Measurements from ENCODE around the gene EBNA1BP2. TPM values are rescaled to one million over a fixed set of nuclear protein-coding genes. Genes with fewer than 3 reads are reported as not detected.

EBNA1BP2 gene
- total and polyA plus RNA-seq, 4 donors, result 35.9 to 99.4 (median 58.4) TPM

- Histone ChIP-seq H3K4me3 (peak overlapping the region; percentile 83), H3K36me3 (ENCODE audit: control insufficient read depth in 4 of 4, insufficient read depth in 4 of 4, low read length in 4 of 4) (peaks cover 8 to 29% (median 16%) of the 10 kb centered on the region in 4 donors), H3K27me3 (ENCODE audit: control insufficient read depth in 3 of 3, insufficient read depth in 3 of 3, low read length in 2 of 3) (peaks cover 0 to 2% (median 0%) of the 10 kb centered on the region in 3 donors), H3K9ac (ENCODE audit: insufficient read depth in 1 of 2, low read length in 2 of 2) (peak overlapping the region; percentile 71 to 73), H3K27ac (ENCODE audit: low read depth in 1 of 2, low read length in 1 of 2) (peak overlapping the region in 1 of 2 donors; percentile 59), H3K4me1 (ENCODE audit: control insufficient read depth in 5 of 5, insufficient read depth in 5 of 5, low read length in 5 of 5) (peaks cover 0 to 12% (median 5%) of the 10 kb centered on the region in 5 donors), H3K9me3 (ENCODE audit: control insufficient read depth in 4 of 4, insufficient read depth in 3 of 4, low read length in 3 of 4) (no peaks in the 10 kb centered on the region)
- ATAC-seq (ENCODE audit: insufficient read depth, low FRiP score) (no peak), DNase-seq (peak in 1 of 3 donors; percentile 3)
- WGBS, 2 donors, result 21 to 30% methylated on average over 17 of the region's 17 CpGs
- TF ChIP-seq CTCF (IDR thresholded peaks at IDR 0.05; ENCODE audit: control extremely low read depth, extremely low read depth), result no peak
Observed at GRCh38 chr1:43171312-43171875, 696 bp downstream of the EBNA1BP2 start.

- H3K27me3 ChIP-seq (ENCODE audit: control insufficient read depth in 3 of 3, insufficient read depth in 3 of 3, low read length in 2 of 3), result no peaks in the 10 kb centered on the region
- no peak for TF ChIP-seq CTCF (IDR thresholded peaks at IDR 0.05; ENCODE audit: control extremely low read depth, extremely low read depth)
- peaks cover 25 to 39% (median 28%) of the 10 kb centered on the region in 4 donors for H3K36me3 ChIP-seq (ENCODE audit: control insufficient read depth in 4 of 4, insufficient read depth in 4 of 4, low read length in 4 of 4)
- no peak for ATAC-seq (ENCODE audit: insufficient read depth, low FRiP score)
- peaks cover 0 to 3% (median 0%) of the 10 kb centered on the region in 5 donors for H3K4me1 ChIP-seq (ENCODE audit: control insufficient read depth in 5 of 5, insufficient read depth in 5 of 5, low read length in 5 of 5)
- H3K9me3 ChIP-seq (ENCODE audit: control insufficient read depth in 4 of 4, insufficient read depth in 3 of 4, low read length in 3 of 4), result no peaks in the 10 kb centered on the region
- H3K9ac ChIP-seq (ENCODE audit: insufficient read depth in 1 of 2, low read length in 2 of 2), result no peak overlapping the region
- H3K27ac ChIP-seq (ENCODE audit: low read depth in 1 of 2, low read length in 1 of 2), result no peak overlapping the region
- H3K4me3 ChIP-seq, result no peak overlapping the region
- WGBS, 2 donors, result 96% methylated on average over 5 of the region's 5 CpGs
- DNase-seq, result no peak
Observed at GRCh38 chr1:43165765-43166164, 6.3 kb downstream of the EBNA1BP2 start.

- peaks cover 25 to 35% (median 27%) of the 10 kb centered on the region in 4 donors for H3K36me3 ChIP-seq (ENCODE audit: control insufficient read depth in 4 of 4, insufficient read depth in 4 of 4, low read length in 4 of 4)
- DNase-seq, result no peak
- H3K27me3 ChIP-seq (ENCODE audit: control insufficient read depth in 3 of 3, insufficient read depth in 3 of 3, low read length in 2 of 3), result no peaks in the 10 kb centered on the region
- no peak for ATAC-seq (ENCODE audit: insufficient read depth, low FRiP score)
- TF ChIP-seq CTCF (IDR thresholded peaks at IDR 0.05; ENCODE audit: control extremely low read depth, extremely low read depth), result no peak
- no peak overlapping the region for H3K27ac ChIP-seq (ENCODE audit: low read depth in 1 of 2, low read length in 1 of 2)
- 85 to 97% methylated on average over 3 of the region's 3 CpGs for WGBS, 2 donors
- no peaks in the 10 kb centered on the region for H3K9me3 ChIP-seq (ENCODE audit: control insufficient read depth in 4 of 4, insufficient read depth in 3 of 4, low read length in 3 of 4)
- H3K4me3 ChIP-seq, result no peak overlapping the region
- no peak overlapping the region for H3K9ac ChIP-seq (ENCODE audit: insufficient read depth in 1 of 2, low read length in 2 of 2)
- H3K4me1 ChIP-seq (ENCODE audit: control insufficient read depth in 5 of 5, insufficient read depth in 5 of 5, low read length in 5 of 5), result no peaks in the 10 kb centered on the region
Observed at GRCh38 chr1:43165162-43165561, 6.9 kb downstream of the EBNA1BP2 start.

GRCh38 chr1:43156026-43156425 lies 16.1 kb downstream of the EBNA1BP2 start:
- DNase-seq (no peak), ATAC-seq (ENCODE audit: insufficient read depth, low FRiP score) (no peak)
- no peaks in the 10 kb centered on the region for H3K36me3 ChIP-seq (ENCODE audit: control insufficient read depth in 4 of 4, insufficient read depth in 4 of 4, low read length in 4 of 4)
- H3K27me3 ChIP-seq (ENCODE audit: control insufficient read depth in 3 of 3, insufficient read depth in 3 of 3, low read length in 2 of 3), result peaks cover 0 to 8% (median 0%) of the 10 kb centered on the region in 3 donors
- H3K27ac ChIP-seq (ENCODE audit: low read depth in 1 of 2, low read length in 1 of 2), result no peak overlapping the region
- WGBS, 2 donors, result 86 to 90% methylated on average over 7 of the region's 7 CpGs
- H3K4me1 ChIP-seq (ENCODE audit: control insufficient read depth in 5 of 5, insufficient read depth in 5 of 5, low read length in 5 of 5), result no peaks in the 10 kb centered on the region
- no peak for TF ChIP-seq CTCF (IDR thresholded peaks at IDR 0.05; ENCODE audit: control extremely low read depth, extremely low read depth)
- H3K9me3 ChIP-seq (ENCODE audit: control insufficient read depth in 4 of 4, insufficient read depth in 3 of 4, low read length in 3 of 4), result no peaks in the 10 kb centered on the region
- H3K4me3 ChIP-seq, result no peak overlapping the region
- H3K9ac ChIP-seq (ENCODE audit: insufficient read depth in 1 of 2, low read length in 2 of 2), result no peak overlapping the region
